ENCODE results near the gene IMPA2.

DNA sequence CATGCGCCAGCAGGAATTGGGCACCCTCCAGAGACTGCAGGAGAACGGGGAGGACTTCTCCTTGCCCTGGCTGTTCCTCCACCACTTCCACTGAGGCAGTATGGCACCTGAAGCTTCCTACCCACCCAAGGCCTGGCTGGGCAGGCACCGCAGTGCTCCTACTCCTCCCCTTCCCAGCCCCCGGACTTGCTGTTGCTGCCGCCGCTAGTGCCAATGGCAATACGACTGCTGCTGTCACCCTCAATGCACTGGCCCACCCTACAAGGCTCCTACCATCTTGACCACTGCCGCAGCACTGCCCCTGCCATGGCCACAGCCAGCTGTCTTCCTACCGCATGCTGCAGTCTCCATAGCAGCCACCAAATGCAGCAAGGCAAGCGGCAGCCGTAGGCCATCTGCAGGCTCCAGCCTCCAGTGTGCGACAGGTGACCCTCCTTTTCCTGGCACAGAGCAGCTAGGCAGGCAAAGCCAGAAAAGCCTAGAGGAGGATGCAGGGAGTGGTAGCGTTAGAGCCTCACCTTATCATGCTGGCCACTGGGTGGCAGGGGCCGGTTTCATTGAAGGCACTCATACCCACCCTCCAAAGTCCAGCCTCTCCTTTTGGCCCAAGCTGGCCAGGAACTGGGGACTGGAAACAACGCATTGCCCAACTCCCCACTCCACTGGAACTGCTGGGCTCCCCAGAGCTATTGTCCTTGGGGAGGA is 64.9 kb downstream of the IMPA2 start:
- TF ChIP-seq, protein P1, sequence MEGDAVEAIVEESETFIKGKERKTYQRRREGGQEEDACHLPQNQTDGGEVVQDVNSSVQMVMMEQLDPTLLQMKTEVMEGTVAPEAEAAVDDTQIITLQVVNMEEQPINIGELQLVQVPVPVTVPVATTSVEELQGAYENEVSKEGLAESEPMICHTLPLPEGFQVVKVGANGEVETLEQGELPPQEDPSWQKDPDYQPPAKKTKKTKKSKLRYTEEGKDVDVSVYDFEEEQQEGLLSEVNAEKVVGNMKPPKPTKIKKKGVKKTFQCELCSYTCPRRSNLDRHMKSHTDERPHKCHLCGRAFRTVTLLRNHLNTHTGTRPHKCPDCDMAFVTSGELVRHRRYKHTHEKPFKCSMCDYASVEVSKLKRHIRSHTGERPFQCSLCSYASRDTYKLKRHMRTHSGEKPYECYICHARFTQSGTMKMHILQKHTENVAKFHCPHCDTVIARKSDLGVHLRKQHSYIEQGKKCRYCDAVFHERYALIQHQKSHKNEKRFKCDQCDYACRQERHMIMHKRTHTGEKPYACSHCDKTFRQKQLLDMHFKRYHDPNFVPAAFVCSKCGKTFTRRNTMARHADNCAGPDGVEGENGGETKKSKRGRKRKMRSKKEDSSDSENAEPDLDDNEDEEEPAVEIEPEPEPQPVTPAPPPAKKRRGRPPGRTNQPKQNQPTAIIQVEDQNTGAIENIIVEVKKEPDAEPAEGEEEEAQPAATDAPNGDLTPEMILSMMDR (tag by site-specific recombination; IDR thresholded peaks at IDR 0.05) = no peak
- TF ChIP-seq, protein P2, sequence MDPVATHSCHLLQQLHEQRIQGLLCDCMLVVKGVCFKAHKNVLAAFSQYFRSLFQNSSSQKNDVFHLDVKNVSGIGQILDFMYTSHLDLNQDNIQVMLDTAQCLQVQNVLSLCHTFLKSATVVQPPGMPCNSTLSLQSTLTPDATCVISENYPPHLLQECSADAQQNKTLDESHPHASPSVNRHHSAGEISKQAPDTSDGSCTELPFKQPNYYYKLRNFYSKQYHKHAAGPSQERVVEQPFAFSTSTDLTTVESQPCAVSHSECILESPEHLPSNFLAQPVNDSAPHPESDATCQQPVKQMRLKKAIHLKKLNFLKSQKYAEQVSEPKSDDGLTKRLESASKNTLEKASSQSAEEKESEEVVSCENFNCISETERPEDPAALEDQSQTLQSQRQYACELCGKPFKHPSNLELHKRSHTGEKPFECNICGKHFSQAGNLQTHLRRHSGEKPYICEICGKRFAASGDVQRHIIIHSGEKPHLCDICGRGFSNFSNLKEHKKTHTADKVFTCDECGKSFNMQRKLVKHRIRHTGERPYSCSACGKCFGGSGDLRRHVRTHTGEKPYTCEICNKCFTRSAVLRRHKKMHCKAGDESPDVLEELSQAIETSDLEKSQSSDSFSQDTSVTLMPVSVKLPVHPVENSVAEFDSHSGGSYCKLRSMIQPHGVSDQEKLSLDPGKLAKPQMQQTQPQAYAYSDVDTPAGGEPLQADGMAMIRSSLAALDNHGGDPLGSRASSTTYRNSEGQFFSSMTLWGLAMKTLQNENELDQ (tag by site-specific recombination; IDR thresholded peaks at IDR 0.05; ENCODE audit: low read depth) = no peak
- TF ChIP-seq ZNF221 (tag by site-specific recombination; IDR thresholded peaks at IDR 0.05; ENCODE audit: borderline replicate concordance) (no peak), RBAK (tag by site-specific recombination; IDR thresholded peaks at IDR 0.05) (no peak), HOXA7 (CRISPR knock-in tag; IDR thresholded peaks at IDR 0.05; ENCODE audit: borderline replicate concordance) (no peak), ZNF140 (tag by site-specific recombination; IDR thresholded peaks at IDR 0.05) (no peak), ZNF521 (tag by site-specific recombination; IDR thresholded peaks at IDR 0.05) (no peak)

Data from HEK293 (cell line).